ENCODE data around the gene PCDHGB7. TPM values are rescaled to one million over a fixed set of nuclear protein-coding genes. Genes with fewer than 3 reads are reported as not detected.
"Not testable (repeated sequence)": the region's sequence is repeated elsewhere in the genome, so short reads cannot be mapped to it uniquely, and the experiment has no call there.

Gene PCDHGB7
- polyA plus RNA-seq, 4 donors, result 13.7 to 16.9 (median 16.3) TPM

DNA sequence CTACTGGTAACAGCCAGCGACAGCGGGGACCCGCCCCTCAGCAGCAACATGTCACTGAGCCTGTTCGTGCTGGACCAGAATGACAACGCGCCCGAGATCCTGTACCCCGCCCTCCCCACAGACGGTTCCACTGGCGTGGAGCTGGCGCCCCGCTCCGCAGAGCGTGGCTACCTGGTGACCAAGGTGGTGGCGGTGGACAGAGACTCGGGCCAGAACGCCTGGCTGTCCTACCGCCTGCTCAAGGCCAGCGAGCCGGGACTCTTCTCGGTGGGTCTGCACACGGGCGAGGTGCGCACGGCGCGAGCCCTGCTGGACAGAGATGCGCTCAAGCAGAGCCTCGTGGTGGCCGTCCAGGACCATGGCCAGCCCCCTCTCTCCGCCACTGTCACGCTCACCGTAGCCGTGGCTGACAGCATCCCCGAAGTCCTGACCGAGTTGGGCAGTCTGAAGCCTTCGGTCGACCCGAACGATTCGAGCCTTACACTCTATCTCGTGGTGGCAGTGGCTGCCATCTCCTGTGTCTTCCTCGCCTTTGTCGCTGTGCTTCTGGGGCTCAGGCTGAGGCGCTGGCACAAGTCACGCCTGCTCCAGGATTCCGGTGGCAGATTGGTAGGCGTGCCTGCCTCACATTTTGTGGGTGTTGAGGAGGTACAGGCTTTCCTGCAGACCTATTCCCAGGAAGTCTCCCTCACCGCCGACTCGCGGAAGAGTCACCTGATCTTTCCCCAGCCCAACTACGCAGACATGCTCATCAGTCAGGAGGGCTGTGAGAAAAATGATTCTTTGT lies 22.9 kb upstream of the PCDHGB7 start:
- DNase-seq (ENCODE audit: low read depth in 4 of 4, low spot score in 3 of 4), result not testable (repeated sequence)

DNA sequence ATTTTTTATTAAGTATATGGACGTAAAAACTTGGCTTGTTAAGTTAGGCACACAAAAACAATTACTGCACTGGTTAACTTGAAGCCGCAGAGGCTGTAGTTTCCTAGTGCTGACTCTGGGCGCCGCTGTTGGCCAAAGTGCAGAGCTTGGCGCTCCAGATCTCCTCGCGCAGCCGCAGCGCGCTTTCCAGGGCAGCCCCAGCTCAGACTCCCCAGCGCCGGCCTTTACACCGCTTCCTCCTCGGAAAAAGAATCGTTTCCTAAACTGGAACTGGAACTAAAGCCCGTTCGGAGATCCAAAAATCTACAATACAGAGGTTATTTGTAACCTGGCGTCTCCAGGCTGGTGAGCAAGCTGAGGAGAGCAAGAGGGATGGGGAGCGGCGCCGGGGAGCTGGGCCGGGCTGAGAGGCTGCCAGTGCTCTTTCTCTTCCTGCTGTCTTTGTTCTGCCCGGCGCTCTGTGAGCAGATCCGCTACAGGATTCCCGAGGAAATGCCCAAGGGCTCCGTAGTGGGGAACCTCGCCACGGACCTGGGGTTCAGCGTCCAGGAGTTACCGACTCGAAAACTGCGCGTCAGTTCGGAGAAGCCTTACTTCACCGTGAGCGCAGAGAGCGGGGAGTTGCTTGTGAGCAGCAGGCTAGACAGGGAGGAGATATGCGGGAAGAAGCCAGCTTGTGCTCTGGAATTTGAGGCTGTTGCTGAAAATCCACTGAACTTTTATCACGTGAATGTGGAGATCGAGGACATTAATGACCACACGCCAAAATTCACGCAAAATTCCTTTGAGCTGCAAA lies 19.5 kb upstream of the PCDHGB7 start, which contains the start of gene PCDHGB5:
TSS of gene PCDHGB5 (plus strand) at position 192 of the 796 bp plus-strand sequence. CDS start at position 373, 181 bp downstream.
- DNase-seq (ENCODE audit: low read depth in 4 of 4, low spot score in 3 of 4), result not testable (repeated sequence)

DNA sequence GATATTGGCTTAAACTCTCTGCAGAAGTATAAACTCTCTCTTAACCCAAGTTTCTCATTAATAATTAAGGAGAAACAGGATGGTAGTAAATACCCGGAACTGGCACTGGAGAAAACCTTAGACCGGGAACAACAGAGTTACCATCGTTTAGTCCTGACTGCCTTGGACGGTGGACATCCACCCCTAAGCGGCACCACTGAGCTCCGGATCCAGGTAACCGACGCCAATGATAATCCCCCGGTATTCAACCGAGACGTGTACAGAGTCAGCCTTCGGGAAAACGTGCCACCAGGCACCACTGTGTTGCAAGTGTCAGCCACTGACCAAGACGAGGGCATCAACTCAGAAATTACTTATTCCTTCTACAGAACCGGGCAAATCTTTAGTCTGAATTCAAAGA lies 18.9 kb upstream of the PCDHGB7 start:
- no peak for DNase-seq (ENCODE audit: low read depth in 4 of 4, low spot score in 3 of 4)

DNA sequence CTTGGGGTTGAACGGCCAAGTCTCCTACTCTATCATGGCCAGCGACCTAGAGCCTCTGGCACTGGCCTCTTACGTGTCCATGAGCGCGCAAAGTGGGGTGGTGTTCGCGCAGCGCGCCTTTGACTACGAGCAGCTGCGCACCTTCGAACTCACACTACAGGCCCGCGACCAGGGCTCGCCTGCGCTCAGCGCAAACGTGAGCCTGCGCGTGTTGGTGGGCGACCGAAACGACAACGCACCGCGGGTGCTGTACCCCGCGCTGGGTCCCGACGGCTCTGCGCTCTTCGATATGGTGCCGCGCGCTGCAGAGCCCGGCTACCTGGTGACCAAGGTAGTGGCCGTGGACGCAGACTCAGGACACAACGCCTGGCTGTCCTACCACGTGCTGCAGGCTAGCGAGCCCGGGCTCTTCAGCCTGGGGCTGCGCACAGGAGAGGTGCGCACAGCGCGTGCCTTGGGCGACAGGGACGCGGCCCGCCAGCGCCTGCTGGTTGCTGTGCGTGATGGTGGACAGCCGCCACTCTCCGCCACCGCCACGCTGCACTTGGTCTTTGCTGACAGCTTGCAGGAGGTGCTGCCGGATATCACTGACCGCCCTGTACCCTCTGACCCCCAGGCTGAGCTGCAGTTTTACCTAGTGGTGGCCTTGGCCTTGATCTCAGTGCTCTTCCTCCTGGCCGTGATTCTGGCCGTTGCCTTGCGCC lies 17.8 kb upstream of the PCDHGB7 start:
- no peak for DNase-seq (ENCODE audit: low read depth in 4 of 4, low spot score in 3 of 4)

DNA sequence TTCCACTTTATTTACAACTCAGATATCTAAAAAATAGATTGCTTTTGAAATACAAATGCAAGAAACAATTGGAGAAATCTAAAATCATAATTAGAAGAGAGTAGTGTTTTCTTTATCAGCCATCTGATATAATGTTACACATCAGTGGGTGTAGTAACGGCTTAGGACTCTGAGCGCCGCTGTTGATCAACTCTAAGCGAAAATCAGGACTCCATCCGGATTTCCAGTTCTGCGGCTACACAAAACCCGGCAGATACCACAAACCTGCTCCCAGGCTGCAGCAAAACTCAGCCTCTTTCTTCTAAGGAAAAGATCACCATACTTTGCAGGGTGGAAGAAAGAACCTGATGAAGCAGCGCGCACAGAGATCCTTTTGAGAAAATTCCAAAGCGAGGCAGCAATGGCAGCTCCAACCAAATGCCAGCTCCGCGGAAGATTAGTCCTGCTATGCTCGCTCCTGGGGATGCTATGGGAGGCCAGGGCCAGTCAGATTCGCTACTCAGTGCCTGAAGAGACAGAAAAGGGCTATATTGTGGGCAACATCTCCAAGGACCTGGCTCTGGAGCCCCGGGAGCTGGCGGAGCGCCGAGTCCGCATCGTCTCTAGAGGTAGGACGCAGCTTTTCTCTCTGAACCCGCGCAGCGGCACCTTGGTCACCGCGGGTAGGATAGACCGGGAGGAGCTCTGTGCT lies 14.8 kb upstream of the PCDHGB7 start, which contains the start of gene PCDHGA9:
TSS of gene PCDHGA9 (plus strand) at position 226 of the 691 bp plus-strand sequence. CDS start at position 401, 175 bp downstream.
- no peak for DNase-seq (ENCODE audit: low read depth in 4 of 4, low spot score in 3 of 4)

DNA sequence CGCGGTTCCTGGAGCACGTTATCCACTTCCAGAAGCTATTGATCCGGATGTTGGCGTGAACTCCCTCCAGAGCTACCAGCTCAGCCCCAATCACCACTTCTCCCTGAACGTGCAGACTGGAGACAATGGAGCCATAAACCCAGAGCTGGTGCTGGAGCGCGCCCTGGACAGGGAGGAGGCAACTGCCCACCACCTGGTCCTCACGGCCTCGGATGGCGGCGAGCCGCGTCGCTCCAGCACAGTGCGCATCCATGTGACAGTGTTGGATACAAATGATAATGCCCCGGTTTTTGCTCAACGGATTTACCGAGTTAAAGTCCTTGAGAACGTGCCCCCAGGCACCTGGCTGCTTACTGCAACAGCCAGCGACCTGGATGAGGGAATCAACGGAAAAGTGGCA lies 14.1 kb upstream of the PCDHGB7 start:
- no peak for DNase-seq (ENCODE audit: low read depth in 4 of 4, low spot score in 3 of 4)

DNA sequence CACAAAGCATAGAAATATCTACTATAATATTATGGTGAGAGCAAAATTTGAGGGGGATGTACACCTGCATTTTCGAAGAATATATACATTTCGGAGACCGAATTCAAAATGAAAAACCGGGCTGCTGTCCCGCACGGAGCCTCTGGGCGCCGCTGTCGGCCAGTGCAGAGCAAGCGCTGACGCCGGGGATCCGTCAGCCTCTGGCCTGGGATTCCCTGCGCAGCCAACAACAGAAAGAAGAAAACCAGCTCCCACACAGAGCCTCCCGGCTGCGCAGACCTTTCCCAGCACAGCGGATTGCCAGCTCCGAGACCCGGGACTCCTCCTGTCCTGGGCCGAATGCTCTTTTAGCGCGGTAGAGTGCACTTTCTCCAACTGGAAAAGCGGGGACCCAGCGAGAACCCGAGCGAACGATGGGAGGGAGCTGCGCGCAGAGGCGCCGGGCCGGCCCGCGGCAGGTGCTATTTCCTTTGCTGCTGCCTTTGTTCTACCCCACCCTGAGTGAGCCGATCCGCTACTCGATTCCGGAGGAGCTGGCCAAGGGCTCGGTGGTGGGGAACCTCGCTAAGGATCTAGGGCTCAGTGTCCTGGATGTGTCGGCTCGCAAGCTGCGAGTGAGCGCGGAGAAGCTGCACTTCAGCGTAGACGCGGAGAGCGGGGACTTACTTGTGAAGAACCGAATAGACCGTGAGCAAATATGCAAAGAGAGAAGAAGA lies 9.5 kb upstream of the PCDHGB7 start, which contains the start of gene PCDHGB6:
TSS of gene PCDHGB6 (plus strand) at position 232 of the 716 bp plus-strand sequence. CDS start at position 414, 182 bp downstream.
- not testable (repeated sequence) for DNase-seq (ENCODE audit: low read depth in 4 of 4, low spot score in 3 of 4)

DNA sequence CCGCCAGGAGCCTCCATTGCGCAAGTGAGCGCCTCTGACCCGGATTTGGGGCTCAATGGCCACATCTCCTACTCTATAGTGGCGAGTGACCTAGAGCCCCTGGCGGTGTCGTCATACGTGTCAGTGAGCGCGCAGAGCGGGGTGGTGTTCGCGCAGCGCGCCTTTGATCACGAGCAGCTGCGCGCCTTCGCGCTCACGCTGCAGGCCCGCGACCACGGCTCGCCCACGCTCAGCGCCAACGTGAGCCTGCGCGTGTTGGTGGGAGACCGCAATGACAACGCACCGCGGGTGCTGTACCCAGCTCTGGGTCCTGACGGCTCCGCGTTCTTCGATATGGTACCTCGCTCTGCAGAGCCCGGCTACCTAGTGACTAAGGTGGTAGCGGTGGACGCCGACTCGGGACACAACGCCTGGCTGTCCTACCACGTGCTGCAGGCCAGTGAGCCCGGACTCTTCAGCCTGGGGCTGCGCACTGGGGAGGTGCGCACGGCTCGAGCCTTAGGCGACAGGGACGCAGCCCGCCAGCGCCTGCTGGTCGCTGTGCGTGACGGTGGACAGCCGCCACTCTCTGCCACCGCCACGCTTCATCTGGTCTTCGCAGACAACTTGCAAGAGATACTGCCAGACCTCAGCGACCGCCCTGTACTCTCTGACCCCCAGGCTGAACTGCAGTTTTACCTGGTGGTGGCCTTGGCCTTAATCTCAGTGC lies 7.7 kb upstream of the PCDHGB7 start:
- no peak for DNase-seq (ENCODE audit: low read depth in 4 of 4, low spot score in 3 of 4)

DNA sequence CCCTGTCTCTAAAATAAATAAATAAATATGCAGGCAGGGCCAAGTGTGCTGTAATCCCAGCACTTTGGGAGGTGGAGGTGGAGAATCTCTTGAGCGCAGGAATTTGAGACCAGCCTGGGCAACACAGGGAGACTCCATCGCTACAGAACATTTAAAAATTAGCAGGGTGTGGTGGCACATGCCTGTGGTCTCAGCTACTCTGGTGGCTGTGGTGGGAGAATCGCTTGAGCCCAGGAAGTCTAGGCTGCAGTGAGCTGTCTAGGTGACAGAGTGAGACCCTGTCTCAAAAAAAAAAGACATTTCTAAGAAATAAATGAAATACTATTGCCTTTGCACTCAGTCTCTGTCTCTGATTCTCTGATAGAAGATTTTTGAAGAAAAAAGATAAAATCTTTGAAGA lies 5.9 kb upstream of the PCDHGB7 start:
- no peak for DNase-seq (ENCODE audit: low read depth in 4 of 4, low spot score in 3 of 4)

DNA sequence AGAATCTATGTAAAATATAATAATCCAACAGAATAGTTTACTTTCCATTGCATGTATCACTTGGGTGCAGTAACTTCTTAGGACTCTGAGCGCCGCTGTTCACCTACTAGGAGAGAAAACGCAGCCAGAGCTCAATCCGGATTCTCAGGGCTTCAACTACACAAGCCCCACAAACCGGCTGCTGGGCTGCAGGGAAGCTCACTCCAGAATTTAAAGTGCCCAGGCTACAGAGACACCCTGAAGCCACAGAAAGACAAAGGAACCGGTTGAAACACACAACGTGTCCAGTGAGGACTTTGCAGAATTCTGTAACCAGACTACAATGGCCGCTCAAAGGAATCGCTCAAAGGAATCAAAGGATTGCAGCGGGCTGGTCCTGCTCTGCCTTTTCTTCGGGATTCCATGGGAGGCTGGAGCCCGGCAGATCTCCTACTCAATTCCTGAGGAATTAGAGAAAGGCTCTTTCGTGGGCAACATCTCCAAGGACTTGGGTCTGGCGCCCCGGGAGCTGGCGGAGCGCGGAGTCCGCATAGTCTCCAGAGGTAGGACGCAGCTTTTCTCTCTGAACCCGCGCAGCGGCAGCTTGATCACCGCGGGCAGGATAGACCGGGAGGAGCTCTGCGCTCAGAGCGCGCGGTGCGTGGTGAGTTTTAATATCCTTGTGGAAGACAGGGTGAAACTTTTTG lies 4.5 kb upstream of the PCDHGB7 start, which contains the start of gene PCDHGA10:
TSS of gene PCDHGA10 (plus strand) at position 134 of the 686 bp plus-strand sequence. CDS start at position 323, 189 bp downstream.
- DNase-seq (ENCODE audit: low read depth in 4 of 4, low spot score in 3 of 4), result no peak

DNA sequence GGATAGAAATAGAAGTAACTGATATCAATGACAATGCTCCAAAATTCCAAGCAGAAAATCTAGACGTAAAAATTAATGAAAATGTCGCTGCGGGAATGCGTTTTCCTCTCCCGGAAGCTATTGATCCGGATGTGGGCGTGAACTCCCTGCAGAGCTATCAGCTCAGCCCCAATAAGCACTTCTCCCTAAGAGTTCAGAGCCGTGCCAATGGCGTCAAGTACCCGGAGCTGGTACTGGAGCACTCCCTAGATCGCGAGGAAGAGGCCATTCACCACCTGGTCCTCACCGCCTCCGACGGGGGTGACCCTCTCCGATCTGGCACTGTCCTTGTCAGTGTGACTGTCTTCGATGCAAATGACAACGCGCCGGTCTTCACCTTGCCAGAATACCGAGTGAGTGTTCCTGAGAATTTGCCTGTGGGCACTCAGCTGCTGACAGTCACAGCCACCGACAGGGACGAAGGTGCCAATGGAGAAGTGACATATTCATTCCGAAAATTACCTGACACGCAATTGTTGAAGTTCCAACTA lies 3.9 kb upstream of the PCDHGB7 start:
- DNase-seq (ENCODE audit: low read depth in 4 of 4, low spot score in 3 of 4), result no peak

DNA sequence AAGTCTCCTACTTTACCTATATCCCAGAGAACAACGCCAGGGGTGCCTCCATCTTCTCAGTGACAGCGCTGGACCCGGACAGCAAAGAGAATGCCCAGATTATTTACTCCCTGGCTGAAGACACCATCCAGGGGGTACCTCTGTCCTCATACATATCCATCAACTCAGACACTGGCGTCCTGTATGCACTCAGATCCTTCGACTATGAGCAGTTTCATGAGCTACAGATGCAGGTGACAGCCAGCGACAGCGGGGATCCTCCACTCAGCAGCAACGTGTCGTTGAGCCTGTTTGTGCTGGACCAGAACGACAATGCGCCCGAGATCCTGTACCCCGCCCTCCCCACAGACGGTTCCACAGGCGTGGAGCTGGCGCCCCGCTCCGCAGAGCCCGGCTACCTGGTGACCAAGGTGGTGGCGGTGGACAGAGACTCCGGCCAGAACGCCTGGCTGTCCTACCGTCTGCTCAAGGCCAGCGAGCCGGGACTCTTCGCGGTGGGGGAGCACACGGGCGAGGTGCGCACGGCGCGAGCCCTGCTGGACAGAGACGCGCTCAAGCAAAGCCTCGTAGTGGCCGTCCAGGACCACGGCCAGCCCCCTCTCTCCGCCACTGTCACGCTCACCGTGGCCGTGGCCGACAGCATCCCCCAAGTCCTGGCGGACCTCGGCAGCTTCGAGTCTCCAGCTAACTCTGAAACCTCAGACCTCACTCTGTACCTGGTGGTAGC lies 2.8 kb upstream of the PCDHGB7 start:
- DNase-seq (ENCODE audit: low read depth in 4 of 4, low spot score in 3 of 4), result not testable (repeated sequence)

DNA sequence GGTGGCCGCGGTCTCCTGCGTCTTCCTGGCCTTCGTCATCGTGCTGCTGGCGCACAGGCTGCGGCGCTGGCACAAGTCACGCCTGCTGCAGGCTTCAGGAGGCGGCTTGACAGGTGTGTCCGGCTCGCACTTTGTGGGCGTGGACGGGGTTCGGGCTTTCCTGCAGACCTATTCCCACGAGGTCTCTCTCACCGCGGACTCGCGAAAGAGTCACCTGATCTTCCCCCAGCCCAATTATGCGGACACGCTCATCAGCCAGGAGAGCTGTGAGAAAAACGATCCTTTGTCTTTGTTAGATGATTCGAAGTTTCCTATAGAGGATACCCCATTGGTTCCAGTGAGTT lies 2.2 kb upstream of the PCDHGB7 start:
- not testable (repeated sequence) for DNase-seq (ENCODE audit: low read depth in 4 of 4, low spot score in 3 of 4)

DNA sequence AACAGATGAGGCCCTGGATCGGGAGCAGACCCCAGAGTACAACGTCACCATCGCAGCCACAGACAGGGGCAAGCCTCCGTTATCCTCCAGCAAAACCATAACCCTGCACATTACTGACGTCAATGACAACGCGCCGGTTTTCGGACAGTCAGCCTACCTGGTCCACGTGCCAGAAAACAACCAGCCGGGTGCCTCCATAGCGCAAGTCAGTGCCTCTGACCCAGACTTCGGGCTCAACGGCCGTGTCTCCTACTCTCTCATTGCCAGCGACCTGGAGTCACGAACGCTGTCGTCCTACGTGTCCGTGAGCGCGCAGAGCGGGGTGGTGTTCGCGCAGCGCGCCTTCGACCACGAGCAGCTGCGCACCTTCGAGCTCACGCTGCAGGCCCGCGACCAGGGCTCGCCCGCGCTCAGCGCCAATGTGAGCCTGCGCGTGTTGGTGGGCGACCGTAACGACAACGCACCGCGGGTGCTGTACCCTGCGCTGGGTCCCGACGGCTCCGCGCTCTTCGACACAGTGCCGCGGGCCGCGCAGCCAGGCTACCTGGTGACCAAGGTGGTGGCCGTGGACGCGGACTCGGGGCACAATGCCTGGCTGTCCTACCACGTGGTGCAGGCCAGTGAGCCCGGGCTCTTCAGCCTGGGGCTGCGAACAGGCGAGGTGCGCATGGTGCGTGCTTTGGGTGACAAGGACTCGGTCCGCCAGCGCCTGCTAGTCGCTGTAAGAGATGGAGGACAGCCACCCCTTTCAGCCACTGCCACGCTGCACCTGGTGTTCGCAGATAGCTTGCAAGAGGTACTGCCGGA lies 1.8 kb downstream of the PCDHGB7 start:
- no peak for DNase-seq (ENCODE audit: low read depth in 4 of 4, low spot score in 3 of 4)

DNA sequence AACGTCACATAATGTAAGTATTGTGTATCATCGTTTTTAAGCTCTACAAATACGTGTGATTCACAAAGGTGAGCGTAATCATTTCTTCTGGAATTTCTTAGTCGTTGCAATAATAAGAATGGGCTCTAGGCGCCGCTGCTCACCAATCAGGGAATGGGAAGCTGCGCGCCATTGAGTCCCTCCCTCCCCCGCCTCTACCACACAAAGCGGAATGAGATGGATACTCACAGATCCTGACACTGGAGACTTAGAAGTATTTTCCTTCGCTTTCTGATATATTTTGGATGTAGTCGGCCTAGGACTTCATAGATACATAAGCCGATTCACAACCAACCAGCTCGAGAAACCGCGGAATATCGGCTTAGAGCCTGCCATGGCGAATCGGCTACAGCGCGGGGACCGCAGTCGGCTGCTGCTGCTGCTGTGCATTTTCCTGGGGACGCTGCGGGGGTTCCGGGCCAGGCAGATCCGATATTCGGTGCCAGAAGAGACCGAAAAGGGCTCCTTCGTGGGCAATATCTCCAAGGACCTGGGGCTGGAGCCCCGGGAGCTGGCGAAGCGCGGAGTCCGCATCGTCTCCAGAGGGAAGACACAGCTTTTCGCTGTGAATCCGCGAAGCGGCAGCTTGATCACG lies 3.5 kb downstream of the PCDHGB7 start, which contains the start of gene PCDHGA11:
TSS of gene PCDHGA11 (plus strand) at position 197 of the 634 bp plus-strand sequence. CDS start at position 374, 177 bp downstream.
- no peak for DNase-seq (ENCODE audit: low read depth in 4 of 4, low spot score in 3 of 4)

DNA sequence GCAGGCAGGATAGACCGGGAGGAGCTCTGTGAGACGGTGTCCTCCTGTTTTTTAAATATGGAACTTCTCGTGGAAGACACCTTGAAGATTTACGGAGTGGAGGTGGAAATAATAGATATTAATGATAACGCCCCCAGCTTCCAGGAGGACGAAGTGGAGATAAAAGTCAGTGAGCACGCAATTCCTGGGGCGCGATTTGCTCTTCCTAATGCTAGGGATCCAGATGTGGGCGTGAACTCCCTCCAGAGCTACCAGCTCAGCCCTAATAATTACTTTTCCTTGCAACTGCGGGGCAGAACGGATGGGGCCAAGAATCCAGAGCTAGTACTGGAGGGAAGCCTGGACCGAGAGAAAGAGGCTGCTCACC lies 4.0 kb downstream of the PCDHGB7 start:
- no peak for DNase-seq (ENCODE audit: low read depth in 4 of 4, low spot score in 3 of 4)
